Thyroid gland (tissue), 4 donors: ENCODE results near the gene KCTD21.

ENCODE experiments used
- POLR2A ChIP-seq, 2 donors: fragments of 450-650 bp; IDR thresholded peaks; one replicate each; pipeline ENCODE4 v1.6.1; 2017; ENCODE audit warnings: antibody characterized with exemption in 2 of 2, mild to moderate bottlenecking in 2 of 2, moderate library complexity in 1 of 2
- TF ChIP-seq, protein P1 (sequence below), 6 experiments: fragments of 200-600 bp in 3 of 6; fragments of 450-650 bp in 3 of 6; sonication (generic) in 3 of 6; IDR thresholded peaks; one replicate each; pipeline ENCODE4 v1.5.1; 2016 to 2019; ENCODE audit warnings: antibody characterized with exemption in 6 of 6, mild to moderate bottlenecking in 2 of 6, inconsistent platforms in 1 of 6, moderate library complexity in 1 of 6

DNA sequence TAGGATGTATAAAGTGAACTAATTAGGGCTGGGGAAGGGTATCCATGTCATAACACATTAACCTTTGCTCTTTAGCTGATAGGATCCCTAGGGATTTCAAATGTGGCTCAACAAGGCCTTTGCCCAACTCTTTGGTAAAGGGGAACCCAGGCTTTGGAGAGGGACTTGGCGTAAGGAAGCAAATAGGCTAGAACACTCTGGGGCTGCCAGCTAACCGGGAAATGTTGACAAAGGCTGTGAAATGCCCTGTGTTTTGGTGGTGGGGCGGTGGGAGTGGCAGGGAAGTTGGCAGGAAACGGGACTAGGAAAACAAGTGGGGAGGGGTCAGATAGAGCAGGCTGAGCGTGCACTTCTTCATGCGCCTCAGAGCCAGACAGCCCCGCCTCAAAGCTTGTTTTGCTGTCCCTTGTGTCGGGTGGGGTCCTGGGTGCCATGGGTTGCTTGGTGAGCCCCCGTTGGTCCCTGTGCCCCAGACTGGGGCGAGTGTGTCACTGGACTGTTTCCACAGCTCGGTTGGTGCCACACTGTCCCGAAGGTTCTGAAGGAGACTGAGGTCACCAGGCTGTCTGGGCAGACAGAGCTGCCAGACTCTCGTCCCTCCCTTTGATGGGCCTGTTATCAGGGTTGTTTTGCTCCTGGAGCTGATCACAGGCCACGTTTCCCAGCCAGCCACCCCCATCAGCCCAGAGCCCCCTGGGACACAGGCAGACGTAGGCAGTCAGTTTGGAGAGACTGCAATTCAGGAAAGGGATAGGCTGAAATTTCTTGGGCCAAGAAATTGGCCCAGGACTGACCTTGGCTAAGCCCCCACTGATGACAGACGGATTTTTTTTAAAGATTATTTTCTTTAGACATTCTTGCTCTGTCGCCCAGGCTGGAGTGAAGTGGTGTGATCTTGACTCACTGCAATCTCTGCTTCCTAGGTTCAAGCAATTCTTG lies 19.6 kb downstream of the KCTD21 start:
- TF ChIP-seq, protein P1, sequence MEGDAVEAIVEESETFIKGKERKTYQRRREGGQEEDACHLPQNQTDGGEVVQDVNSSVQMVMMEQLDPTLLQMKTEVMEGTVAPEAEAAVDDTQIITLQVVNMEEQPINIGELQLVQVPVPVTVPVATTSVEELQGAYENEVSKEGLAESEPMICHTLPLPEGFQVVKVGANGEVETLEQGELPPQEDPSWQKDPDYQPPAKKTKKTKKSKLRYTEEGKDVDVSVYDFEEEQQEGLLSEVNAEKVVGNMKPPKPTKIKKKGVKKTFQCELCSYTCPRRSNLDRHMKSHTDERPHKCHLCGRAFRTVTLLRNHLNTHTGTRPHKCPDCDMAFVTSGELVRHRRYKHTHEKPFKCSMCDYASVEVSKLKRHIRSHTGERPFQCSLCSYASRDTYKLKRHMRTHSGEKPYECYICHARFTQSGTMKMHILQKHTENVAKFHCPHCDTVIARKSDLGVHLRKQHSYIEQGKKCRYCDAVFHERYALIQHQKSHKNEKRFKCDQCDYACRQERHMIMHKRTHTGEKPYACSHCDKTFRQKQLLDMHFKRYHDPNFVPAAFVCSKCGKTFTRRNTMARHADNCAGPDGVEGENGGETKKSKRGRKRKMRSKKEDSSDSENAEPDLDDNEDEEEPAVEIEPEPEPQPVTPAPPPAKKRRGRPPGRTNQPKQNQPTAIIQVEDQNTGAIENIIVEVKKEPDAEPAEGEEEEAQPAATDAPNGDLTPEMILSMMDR (IDR thresholded peaks at IDR 0.05): no peak
- TF ChIP-seq POLR2A (IDR thresholded peaks at IDR 0.05): peak in 1 of 2 donors; percentile 67
